CD4-positive, alpha-beta T cell treated with Interleukin-12 subunit alpha and Interleukin-12 subunit beta, for 1 hour (primary cell): Measurements from ENCODE around the gene RAPGEF5.
"Not testable (repeated sequence)": the region's sequence is repeated elsewhere in the genome, so short reads cannot be mapped to it uniquely, and the experiment has no call there.

Experiments
- DNase-seq: peaks from one replicate; pipeline ENCODE4 v3.0.0-alpha.2; 2020

The RAPGEF5 gene

DNA sequence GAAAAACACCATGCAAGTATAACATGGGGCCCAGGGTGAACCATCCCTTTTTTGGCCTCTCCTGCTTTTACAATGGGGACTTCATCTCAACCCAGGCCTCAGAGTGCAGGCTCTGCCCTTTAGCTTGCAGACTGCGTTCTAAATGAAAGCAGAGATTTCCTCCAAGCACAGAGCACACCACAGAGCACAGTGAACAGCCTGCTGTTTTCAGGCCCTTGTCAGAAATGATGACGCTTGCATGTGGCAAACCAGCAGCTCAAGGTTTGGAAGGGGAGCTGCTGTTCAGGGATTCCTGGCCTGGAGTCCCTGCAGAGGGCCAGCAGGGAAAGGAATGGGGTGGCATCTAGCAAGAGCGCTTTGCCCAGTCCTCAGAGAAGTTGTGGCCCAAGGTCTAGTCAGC is 243.9 kb downstream of the RAPGEF5 start:
- no peak for DNase-seq

DNA sequence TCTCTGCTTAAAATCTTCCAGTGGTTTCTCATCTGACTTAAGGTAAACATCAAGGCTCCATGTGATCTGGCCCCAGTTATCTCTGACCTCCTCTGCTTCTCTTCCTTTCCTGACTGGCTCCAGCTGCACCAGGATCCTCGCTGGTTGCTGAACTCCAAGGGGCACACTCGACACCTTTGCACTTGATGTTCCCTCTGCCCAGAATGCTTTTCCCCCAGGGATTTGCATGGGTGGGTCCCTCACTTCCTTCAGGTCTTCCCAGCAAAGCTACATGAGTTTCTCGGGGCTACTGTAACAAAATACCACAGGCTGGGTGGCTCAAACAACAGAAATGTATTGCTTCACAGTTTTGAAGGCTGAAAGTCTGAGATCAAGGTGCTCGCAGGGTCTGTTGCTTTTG is 245.3 kb downstream of the RAPGEF5 start:
- no peak for DNase-seq

DNA sequence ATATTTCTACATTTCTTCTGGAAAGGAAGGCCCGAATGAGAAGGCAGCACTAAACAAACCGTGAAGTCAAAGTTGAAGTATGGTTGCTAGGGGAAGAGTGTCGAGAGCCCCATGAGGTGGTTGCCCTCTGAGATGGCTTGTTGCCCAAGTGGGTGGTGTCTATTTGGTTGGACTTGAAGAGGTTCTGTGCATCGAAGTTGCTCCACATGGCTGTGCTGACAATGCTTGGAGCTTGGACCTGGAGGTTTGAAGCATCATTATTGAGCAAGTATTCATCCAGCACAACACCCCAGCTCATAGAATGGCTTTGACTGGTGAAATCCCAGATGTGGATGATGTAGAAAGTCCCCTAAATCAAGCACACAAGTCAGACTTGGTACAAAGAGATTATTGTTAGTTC is 246.1 kb downstream of the RAPGEF5 start:
- no peak for DNase-seq

DNA sequence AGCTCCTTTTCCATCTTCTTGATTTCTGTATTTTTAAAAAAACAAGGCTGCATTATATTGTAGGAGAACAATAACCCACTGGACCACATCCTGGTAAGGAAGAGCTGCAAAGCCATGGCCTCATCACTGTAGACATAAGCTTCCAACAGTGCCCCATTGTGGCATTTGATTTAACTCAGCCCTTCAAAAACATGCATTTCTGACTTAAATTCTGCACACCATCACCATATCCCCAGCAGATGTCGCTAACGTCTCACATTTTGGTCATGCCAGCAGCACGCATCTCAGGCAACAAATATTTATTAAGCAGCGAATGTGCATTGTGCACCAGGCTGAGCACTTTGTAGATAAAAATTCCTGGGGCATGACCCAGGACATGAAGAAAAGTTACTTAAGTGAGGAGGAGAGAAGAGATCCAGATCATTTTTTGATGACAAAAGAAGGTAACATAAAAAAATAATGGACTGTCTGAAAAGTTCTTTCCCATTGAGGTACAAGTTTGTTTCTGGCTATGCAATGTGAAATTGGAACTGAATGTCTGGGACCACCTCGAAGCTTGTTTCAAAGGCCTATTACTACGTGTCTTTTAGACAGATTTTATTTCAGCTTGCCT is 246.6 kb downstream of the RAPGEF5 start:
- peak; percentile 75 for DNase-seq

DNA sequence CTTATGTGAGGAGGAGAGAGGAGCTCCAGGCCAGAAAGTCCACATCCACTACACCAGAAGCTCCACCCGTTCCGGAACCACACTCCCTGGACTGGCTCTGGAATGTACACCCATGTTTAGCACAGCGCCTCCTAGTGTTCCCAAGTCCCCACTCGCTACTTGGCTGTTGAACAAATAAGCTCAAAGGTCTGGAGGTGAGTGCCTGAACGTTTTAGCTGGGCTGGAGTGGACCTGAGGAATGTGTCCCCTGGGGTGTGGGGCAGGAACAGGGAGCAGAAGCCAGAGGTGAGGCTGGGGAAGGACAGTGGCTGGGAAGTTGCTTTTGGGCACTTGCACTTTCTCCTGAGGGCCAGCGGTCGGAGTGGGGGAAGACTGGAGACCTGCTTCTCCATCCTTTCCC is 247.2 kb downstream of the RAPGEF5 start:
- peak; percentile 10 for DNase-seq

DNA sequence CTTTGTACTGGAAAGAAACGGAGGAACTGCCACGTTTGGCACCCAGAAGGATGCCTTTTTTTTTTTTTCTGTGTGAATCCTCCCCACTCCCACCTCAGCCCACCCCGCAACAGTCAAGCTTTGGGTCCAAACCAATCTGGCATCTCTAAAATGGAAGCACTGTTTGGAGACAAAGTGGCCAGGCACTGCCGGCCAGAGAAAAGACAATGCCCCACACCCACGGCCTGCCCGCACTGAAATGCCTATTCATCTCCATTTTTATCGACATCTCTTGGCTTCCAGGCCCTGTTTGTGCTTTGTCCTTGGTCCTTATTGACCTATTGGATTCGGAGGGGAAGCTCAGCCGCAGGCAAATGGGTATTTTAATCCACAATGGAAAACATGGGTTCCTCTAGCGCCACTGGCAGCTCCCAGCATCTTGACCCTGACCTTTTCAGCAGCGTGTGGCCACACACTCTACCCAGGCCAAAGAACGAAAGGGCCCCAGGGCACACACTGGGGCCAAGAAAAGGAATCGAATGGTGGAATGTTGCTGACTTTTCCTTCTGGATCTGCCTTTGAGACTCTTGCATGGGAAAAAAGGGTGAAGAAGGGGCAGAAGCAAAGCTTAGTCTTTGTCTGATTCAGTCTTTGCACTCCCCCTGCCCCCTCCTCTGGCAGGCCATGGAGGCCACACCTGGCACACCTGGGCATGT is 248.7 kb downstream of the RAPGEF5 start:
- DNase-seq, result no peak

DNA sequence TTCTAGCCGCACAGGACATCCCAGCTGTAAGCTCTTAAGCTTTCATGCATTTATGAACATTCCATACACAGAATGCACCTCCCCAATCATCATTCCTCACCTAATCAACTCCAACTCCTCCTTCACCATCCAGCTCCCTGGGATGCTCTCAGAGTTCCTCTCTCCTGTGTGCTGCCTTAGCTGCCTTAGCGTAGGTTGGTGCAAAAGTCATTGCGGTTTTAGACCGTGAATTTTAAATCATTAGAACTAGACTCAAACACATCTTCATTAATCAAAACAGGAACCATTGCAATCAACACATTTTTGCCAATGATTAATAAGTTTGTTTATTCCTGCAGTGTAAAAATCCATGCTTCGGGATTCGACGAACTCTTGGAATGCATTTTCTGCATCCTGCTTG is 251.4 kb downstream of the RAPGEF5 start:
- DNase-seq, result no peak

DNA sequence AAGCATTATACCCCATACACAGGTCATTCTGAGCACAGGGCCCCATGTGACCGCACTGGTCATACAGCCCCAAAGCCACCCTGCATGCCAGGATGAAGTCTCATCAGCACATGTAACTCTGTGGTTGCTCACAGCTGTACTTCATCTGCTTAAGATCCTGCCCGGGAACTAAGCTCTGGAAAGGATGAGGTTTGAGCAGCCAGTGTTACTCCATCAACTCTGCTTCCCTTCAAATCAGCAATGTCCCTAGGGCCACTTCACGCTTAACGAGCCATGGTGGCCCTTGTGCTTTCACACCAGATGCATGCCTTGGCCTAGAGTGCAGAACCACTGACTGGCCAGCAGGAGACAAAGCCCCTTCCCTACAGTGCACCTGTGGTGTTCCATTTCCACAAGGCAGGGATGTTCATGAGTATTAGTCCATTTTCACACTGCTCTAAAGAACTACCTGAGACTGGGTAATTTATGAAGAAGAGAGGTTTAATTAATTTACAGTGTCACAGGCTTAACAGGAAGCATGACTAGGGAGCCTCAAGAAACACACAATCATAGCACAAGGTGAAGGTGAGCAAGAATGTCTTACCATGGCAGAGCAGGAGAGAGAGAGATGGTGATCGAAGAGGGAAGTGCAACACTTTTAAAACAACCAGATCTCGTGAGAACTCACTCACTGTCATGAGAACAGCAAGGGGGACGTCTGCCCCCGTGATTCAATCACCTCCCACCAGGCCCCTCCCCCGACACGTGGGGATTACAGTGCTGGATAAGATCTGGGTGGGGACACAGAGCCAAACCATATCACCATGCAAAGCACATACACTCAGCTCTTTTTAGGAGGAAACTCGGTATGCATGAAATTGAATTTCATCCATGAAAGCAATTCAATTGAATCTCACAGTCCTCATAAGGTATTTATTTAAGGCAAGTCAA is 262.3 kb downstream of the RAPGEF5 start:
- DNase-seq, result no peak

DNA sequence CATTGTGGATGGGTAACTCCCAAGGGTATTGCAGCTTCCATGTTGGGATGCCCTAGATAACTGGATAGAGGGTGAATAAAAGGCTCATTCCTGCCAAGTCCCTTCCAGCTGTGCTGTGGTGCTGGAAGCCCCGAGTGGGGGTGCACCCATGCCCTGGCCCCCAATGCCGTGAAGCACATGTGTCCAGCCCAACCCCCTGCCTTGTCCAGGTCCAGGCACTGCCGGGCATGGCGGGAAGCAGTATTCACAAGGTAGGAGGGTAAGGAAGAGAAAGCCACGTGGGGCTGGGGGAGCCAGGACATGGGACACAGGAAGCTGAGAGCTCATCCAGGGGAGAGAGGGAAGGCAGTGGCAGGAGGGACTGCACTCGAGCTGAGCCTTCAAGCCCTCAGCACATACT is 263.0 kb downstream of the RAPGEF5 start:
- DNase-seq, result no peak

DNA sequence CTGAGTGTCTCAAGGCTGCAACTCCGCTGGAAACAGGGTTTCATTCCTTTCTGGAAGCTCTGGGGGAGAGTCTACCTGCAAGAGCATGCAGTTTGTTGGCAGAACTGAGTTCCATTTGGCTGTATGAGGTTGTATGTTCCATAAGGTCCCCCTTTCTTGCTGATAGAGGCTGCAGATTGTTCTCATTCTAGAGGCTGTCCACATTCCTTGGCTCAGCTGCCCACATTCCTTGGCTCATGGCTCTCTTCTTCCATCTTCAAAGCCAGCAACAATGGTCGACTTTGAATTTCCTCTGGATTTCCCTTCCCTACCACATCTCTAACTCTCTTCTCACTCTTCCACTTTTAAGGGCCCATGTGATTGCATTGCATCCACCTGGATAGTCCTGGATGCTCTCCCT is 264.0 kb downstream of the RAPGEF5 start:
- DNase-seq, result no peak

DNA sequence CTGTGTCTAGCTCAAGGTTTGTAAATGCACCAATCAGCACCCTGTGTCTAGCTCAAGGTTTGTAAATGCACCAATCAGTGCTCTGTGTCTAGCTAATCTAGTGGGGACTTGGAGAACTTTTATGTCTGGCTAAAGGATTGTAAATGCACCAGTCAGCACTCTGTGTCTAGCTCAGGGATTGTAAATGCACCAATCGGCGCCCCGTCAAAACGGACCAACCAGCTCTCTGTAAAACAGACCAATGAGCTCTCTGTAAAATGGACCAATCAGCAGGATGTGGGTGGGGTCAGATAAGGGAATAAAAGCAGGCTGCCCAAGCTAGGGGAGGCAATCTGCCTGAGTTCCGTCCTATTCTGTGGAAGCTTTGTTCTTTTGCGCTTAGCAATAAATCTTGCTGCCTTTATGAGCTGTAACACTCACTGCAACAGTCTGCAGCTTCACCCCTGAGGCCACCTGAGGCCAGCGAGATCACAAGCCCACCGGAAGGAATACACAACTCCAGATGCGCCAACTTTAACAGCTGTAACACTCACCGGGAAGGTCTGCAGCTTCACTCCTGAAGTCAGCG is 265.9 kb downstream of the RAPGEF5 start:
- not testable (repeated sequence) for DNase-seq

DNA sequence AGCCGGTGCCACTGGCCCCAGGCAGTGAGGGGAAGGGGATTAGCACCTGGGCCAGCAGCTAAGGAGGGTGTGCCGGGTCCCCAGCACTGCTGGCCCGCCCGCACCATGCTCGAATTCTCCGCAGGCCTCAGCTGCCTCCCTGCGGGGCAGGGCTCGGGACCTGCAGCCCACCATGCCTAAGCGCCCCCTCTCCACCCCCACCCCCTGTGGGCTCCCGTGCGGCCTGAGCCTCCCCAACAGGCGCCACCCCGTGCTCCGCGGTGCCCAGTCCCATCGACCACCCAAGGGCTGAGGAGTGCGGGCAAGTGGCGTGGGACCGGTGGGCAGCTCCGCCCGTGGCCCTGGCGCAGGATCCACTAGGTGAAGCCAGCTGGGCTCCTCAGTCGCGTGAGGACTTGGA is 266.4 kb downstream of the RAPGEF5 start:
- DNase-seq, result no peak

DNA sequence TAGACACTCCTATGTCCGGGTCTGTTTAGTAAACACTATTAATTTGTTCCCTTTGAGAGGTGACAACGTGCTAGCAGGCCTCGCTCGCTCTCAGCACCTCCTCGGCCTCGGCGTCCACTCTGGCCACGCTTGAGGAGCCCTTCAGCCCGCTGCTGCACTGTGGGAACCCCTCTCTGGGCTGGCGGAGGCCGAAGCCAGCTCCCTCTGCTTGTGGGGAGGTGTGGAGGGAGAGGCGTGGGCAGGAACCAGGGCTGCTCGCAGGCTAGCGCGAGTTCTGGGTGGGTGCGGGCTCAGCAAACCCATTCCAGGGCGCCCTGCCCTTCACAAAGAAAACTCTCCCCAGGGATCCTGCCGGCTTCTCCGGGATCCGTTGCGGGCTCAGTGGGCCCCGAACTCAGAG is 266.8 kb downstream of the RAPGEF5 start:
- no peak for DNase-seq

DNA sequence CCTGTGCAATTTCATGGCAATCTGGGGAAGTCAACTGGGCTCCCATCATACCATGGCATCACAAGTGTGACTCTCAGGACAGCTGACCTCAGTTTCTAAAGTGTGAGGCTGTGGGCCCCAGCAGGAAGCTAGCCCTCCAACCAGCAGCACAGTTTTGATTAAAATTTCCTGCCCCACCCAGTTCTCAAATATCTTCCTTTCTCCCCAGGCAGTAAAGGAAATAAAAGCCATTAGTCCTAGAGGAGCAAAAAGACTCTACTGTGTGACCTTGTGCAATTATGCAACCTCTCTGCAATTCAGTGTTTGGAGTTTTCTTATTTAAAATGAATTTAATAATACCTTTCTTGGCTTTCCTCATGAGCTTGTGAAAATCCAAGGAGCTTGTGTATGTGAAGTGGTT is 268.1 kb downstream of the RAPGEF5 start:
- DNase-seq, result no peak

DNA sequence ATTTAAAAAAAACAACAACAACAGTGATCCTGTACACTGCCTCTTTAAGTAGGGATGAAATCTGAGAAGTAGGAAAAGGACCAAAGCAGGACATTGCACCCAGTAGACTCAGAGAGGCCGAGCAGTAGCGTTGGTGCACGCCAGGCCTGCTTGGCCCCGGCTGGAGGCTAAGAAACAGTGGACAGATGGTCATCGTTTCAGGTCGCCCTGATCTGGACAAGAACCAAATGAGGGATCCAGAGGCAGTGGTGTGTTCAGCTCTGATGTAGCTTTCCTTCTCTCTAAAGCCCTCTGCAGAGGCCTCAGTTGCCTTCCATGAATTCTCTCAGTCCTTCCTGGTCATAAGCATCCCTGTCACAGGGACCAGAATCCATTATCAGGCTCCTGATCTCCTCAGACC is 269.1 kb downstream of the RAPGEF5 start:
- DNase-seq, result no peak

DNA sequence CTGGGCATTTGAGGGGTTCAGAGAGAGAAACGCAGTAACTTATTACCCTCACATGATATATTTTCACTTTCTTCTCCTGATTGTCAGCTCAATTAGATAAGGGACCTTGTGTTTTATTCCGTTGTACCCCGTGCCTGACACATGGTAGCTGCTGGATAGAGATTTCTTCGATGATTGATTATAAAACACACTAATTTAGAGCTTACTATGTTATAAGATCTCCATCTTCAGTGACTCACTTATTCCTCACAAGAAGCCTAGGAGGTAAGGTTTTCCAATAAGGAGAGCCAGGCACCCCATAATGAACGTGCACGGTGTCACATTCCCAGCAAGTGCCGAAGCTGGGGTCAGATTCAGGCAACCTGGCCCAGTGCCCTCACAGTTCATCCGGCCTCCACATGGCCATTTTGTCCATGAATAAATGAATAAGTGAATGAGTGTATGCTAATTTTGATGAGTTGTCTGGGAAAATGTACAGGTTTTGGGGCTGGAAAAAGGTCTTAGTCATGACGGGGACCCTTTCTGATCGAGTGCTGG is 273.2 kb downstream of the RAPGEF5 start:
- peak; percentile 2 for DNase-seq

DNA sequence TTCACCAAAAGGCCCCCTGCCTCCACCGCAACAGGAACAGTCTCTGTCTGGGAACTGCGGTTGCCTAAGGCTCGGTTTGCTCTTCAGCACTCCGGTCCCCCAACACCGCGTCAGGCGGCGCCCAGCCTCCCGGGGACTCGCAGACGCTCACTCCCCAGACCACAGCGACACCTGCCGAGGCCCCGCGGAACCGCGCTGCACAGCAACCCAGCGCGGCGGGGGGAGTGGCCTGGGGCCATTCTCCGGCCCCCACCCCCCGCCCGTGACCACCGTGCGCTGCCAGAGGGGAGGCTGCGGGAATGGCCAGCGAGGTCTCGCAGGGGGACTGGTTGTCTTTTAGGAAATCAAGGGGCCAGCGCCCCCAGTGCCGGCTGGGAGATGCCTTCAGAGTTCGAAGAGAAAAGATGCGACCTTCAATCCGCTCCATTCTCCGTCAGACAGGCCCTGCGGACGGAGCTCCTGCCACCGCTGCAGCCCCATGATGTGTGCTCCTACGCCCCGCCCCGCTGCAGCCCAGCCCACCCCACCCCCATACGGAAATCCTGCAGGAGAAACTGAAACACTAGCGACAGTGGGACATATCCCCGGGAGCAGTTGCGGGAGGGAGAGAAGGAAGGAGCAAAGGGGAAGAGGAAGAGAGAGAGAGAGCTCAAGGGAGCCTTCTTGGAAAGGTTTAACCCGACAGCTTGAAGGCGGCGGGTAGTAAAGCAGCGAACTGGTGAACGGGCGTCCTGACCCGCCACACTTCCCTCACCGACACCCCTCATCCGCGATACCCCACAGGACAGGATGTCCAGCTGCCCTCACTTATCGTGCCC is 273.9 kb downstream of the RAPGEF5 start:
- DNase-seq, result peak; percentile 83

DNA sequence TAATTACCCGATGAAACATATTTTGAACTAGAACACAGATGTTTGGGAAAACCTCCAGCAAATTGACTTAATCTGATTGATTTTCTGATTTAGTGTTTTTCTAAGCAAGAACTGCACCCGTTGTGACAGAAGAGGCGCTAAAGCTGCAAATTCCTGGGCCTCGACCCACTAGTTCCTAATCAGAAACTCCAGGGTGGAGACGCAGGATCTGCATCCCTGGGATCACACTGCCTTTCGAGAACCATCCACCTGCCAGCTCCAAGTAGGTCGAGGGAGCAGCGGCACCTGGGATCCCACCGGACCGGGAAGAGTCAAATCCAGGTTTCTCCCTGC is 274.4 kb downstream of the RAPGEF5 start:
- DNase-seq, result no peak

DNA sequence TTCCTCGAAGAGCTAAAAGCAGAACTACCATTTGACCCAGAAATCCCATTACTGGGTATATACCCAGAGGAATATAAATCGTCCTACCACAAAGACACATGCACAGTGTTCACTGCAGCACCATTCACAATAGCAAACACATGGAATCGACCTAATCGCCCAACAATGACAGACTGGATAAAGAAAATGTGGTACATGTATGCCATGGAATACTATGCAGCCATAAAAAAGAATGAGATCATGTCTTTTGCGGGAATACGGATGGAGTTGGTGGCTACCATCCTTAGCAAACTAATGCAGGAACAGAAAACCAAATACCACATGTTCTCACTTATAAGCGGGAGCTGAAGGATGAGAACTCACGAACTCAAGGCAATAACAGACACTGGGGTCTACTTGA is 276.7 kb downstream of the RAPGEF5 start:
- not testable (repeated sequence) for DNase-seq

DNA sequence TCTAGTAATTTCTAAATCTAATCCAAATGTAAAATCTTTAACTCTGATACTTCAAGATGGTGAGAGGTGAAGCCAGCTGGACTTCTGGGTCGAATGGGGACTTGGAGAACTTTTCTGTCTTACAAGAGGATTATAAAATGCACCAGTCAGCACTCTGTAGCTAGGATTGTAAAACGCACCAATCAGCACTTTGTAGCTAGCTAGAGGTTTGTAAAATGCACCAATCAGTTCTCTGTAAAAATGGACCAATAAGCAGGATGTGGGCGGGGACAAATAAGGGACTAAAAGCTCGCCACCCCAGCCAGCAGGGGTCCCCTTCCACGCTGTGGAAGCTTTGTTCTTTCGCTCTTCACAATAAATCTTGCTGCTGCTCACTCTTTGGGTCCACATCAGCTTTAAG is 278.1 kb downstream of the RAPGEF5 start:
- DNase-seq, result not testable (repeated sequence)

DNA sequence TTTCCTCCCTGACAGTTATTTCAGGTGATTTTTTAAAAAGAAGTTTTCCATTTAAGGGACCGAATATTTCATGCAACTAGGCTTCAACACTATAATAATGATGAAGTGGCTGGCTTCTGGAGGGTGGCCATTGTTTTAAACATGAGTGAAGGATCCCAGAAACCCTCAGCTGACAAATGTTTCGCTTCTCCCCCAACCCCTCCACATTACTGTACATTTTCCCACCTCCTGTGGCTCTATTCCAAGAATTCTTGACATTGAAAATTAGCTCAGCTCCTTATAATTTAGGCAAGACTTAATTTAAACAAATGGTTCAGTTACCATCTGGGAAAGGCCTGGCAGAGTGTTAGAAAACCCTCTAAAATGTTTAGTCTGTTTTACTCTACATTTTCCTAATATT is 281.4 kb downstream of the RAPGEF5 start:
- DNase-seq, result no peak

DNA sequence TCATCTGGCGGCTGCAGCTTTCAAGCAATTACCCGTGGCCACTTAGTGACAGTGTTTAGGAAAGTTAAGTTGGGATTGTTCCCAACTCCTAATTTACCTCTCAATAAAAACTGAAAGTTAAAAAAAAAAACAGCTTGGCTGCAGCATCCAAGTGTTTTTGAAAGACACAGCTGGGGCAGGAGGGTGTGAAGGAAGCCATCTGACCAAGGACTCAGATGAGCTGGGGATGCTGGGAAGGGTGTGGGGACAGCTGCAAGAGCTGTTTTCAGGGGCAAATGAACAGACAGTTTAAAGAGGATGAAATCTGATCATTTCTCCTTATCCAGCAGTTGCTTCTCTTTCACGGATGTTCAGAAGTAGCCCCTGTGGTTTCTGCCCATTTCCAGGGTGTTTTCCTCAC is 282.1 kb downstream of the RAPGEF5 start:
- DNase-seq, result no peak
